ENCODE results near the gene PPFIA3.
A peak's percentile ranks its signal among the peaks of the same experiment; 100 is the strongest.
"Not testable (repeated sequence)": the region's sequence is repeated elsewhere in the genome, so short reads cannot be mapped to it uniquely, and the experiment has no call there.

PPFIA3 gene

GRCh38 chr19:49126575-49126974, 7.2 kb downstream of the PPFIA3 start:
- DNase-seq, result no peak
- TF ChIP-seq GATA1 (IDR thresholded peaks at IDR 0.05; ENCODE audit: low read depth, low read length), result no peak
- no peak for TF ChIP-seq POLR2A (IDR thresholded peaks at IDR 0.05; ENCODE audit: low read length)

- not testable (repeated sequence) for DNase-seq
Observed at GRCh38 chr19:49127225-49127624, 7.9 kb downstream of the PPFIA3 start.

GRCh38 chr19:49127674-49128544, 8.6 kb downstream of the PPFIA3 start:
- TF ChIP-seq GATA1 (IDR thresholded peaks at IDR 0.05; ENCODE audit: low read depth, low read length) (no peak), POLR2A (IDR thresholded peaks at IDR 0.05; ENCODE audit: low read length) (no peak)
- peak; percentile 97 to 99 for DNase-seq

- no peak for DNase-seq
- TF ChIP-seq POLR2A (IDR thresholded peaks at IDR 0.05; ENCODE audit: low read length), result no peak
- TF ChIP-seq GATA1 (IDR thresholded peaks at IDR 0.05; ENCODE audit: low read depth, low read length), result no peak
Observed at GRCh38 chr19:49128545-49129237, 9.3 kb downstream of the PPFIA3 start.

GRCh38 chr19:49129238-49129583, 9.9 kb downstream of the PPFIA3 start:
- TF ChIP-seq GATA1 (IDR thresholded peaks at IDR 0.05; ENCODE audit: low read depth, low read length), result no peak
- TF ChIP-seq POLR2A (IDR thresholded peaks at IDR 0.05; ENCODE audit: low read length), result no peak

GRCh38 chr19:49130325-49130724, 11.0 kb downstream of the PPFIA3 start:
- TF ChIP-seq POLR2A (IDR thresholded peaks at IDR 0.05; ENCODE audit: low read length) (no peak), GATA1 (IDR thresholded peaks at IDR 0.05; ENCODE audit: low read depth, low read length) (no peak)
- no peak for DNase-seq

More at GRCh38 chr19:49129238-49129583, 9.9 kb downstream of the PPFIA3 start:
- DNase-seq, result no peak

GRCh38 chr19:49132974-49133609, 13.7 kb downstream of the PPFIA3 start:
- TF ChIP-seq GATA1 (IDR thresholded peaks at IDR 0.05; ENCODE audit: low read depth, low read length), result no peak
- TF ChIP-seq POLR2A (IDR thresholded peaks at IDR 0.05; ENCODE audit: low read length), result no peak
- DNase-seq, result peak in 1 of 2 experiments; percentile 67

- no peak for TF ChIP-seq GATA1 (IDR thresholded peaks at IDR 0.05; ENCODE audit: low read depth, low read length)
- no peak for TF ChIP-seq POLR2A (IDR thresholded peaks at IDR 0.05; ENCODE audit: low read length)
- peak in 1 of 2 experiments; percentile 85 for DNase-seq
Observed at GRCh38 chr19:49133621-49134454, 14.5 kb downstream of the PPFIA3 start.

- DNase-seq, result no peak
- TF ChIP-seq POLR2A (IDR thresholded peaks at IDR 0.05; ENCODE audit: low read length), result no peak
- no peak for TF ChIP-seq GATA1 (IDR thresholded peaks at IDR 0.05; ENCODE audit: low read depth, low read length)
Observed at GRCh38 chr19:49135686-49136085, 16.3 kb downstream of the PPFIA3 start.

GRCh38 chr19:49136771-49137171, 17.4 kb downstream of the PPFIA3 start:
- TF ChIP-seq GATA1 (IDR thresholded peaks at IDR 0.05; ENCODE audit: low read depth, low read length), result no peak
- no peak for TF ChIP-seq POLR2A (IDR thresholded peaks at IDR 0.05; ENCODE audit: low read length)
- no peak for DNase-seq

- DNase-seq, result no peak
- TF ChIP-seq POLR2A (IDR thresholded peaks at IDR 0.05; ENCODE audit: low read length), result no peak
- no peak for TF ChIP-seq GATA1 (IDR thresholded peaks at IDR 0.05; ENCODE audit: low read depth, low read length)
Observed at GRCh38 chr19:49140951-49141350, 21.6 kb downstream of the PPFIA3 start.

- DNase-seq, result no peak
- TF ChIP-seq POLR2A (IDR thresholded peaks at IDR 0.05; ENCODE audit: low read length) (no peak), GATA1 (IDR thresholded peaks at IDR 0.05; ENCODE audit: low read depth, low read length) (no peak)
Observed at GRCh38 chr19:49141352-49141751, 22.0 kb downstream of the PPFIA3 start.

- TF ChIP-seq POLR2A (IDR thresholded peaks at IDR 0.05; ENCODE audit: low read length), result peak; percentile 27
- no peak for TF ChIP-seq GATA1 (IDR thresholded peaks at IDR 0.05; ENCODE audit: low read depth, low read length)
- DNase-seq, result peak; percentile 83 to 85
Observed at GRCh38 chr19:49142866-49143335, 23.6 kb downstream of the PPFIA3 start.
